Muscle layer of colon (tissue), 2 donors: ENCODE results near the gene CYP19A1.
"Not testable (repeated sequence)": the region's sequence is repeated elsewhere in the genome, so short reads cannot be mapped to it uniquely, and the experiment has no call there.

Experiments
- H3K27ac ChIP-seq: one replicate; pipeline ENCODE4 v1.7.0; 2013; ENCODE audit warnings: low read depth, mild to moderate bottlenecking, low read length, moderate library complexity
- H3K27me3 ChIP-seq, 2 donors: one replicate each; pipeline ENCODE4 v1.7.0; 2013; ENCODE audit warnings: low read length in 2 of 2, mild to moderate bottlenecking in 2 of 2; ENCODE audit not compliant: insufficient read depth in 2 of 2, control insufficient read depth in 1 of 2
- H3K36me3 ChIP-seq: one replicate; pipeline ENCODE4 v1.7.0; 2013; ENCODE audit warnings: mild to moderate bottlenecking, low read length; ENCODE audit not compliant: insufficient read depth
- H3K4me1 ChIP-seq: one replicate; pipeline ENCODE4 v1.7.0; 2013; ENCODE audit warnings: mild to moderate bottlenecking, low read length; ENCODE audit not compliant: insufficient read depth
- H3K4me3 ChIP-seq, 2 donors: one replicate each; pipeline ENCODE4 v1.7.0; 2013; ENCODE audit warnings: low read length in 2 of 2, low read depth in 1 of 2, mild to moderate bottlenecking in 1 of 2, moderate library complexity in 1 of 2
- H3K9ac ChIP-seq: one replicate; pipeline ENCODE4 v1.7.0; 2013; ENCODE audit warnings: low read length
- H3K9me3 ChIP-seq: one replicate; pipeline ENCODE4 v1.7.0; 2013; ENCODE audit warnings: mild to moderate bottlenecking, low read length
- donor health status: abdominal sarcoma.
- donor health status: Adenocarcinoma of cecum.

CYP19A1 gene

DNA sequence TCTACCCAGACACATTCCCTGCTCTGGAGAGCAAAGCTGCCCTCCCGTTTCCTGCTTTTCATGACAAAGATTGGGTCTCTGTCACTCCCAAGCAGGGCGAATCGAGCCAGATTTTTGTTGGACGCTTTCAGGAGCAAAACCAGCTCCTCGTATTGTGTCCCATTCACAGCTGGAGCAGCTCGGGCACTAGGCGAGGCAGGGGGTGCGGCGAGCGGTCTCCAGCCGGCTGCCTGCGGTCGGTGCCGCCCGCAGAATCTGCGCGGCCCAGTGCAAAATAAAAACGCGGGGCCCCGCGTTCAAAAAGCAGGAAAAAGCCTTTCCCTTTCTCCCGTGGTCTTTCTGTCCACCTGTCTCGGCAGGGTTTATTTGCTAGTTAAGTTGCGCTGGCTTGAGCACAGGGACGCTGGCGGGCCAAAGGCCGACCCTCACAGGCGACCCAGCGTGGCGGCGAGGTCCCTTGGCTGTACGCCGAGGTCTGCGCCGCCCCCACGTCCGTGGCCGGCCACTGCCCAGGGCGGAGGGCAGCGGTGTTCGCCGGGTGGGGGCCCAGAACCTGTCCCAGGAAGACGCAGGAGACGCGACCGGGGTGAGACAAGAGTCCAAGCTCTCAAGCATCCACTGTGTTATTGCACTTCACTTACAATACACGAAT lies 71.2 kb downstream of the CYP19A1 start:
- H3K4me3 ChIP-seq, result peak overlapping the region; percentile 28 to 59
- H3K4me1 ChIP-seq, result no peaks in the 10 kb centered on the region
- H3K36me3 ChIP-seq, result no peaks in the 10 kb centered on the region
- H3K27ac ChIP-seq, result no peak overlapping the region
- peaks cover 11 to 12% of the 10 kb centered on the region in 2 donors for H3K27me3 ChIP-seq
- H3K9ac ChIP-seq, result no peak overlapping the region
- H3K9me3 ChIP-seq, result no peaks in the 10 kb centered on the region

GRCh38 chr15:51266656-51267050 lies 71.7 kb downstream of the CYP19A1 start:
- Histone ChIP-seq H3K4me1 (no peaks in the 10 kb centered on the region), H3K9ac (no peak overlapping the region), H3K36me3 (no peaks in the 10 kb centered on the region), H3K4me3 (peak overlapping the region in 1 of 2 donors; percentile 59), H3K9me3 (no peaks in the 10 kb centered on the region), H3K27me3 (peaks cover 11 to 12% of the 10 kb centered on the region in 2 donors), H3K27ac (no peak overlapping the region)

DNA sequence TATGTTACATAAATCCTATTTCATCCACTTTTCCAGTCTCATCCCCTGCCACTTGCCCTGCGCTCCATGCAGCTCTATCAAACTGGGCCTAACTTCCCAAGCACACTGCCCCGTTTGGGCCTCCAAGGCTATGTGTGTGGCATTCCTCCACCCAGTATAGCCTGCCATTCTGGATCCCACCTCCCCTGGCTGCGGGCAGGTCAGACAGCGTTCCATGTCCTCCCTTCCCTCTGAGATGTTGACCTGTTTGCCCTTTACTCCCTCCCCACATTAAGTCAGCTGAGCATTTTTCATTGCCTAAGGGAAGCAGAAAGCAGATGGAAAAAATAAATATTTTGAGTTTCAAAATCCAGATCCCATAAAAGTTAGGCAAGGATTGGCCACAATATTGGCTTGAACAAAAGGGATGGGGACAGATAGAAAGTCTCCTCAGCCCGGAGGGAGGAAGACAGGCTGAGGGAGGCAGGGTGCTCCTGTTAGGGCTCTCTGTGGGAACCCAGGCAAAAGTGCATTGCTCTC lies 73.3 kb downstream of the CYP19A1 start:
- H3K4me1 ChIP-seq, result no peaks in the 10 kb centered on the region
- no peak overlapping the region for H3K27ac ChIP-seq
- no peaks in the 10 kb centered on the region for H3K9me3 ChIP-seq
- no peaks in the 10 kb centered on the region for H3K36me3 ChIP-seq
- no peak overlapping the region for H3K9ac ChIP-seq
- peaks cover 11 to 12% of the 10 kb centered on the region in 2 donors for H3K27me3 ChIP-seq
- no peak overlapping the region for H3K4me3 ChIP-seq

DNA sequence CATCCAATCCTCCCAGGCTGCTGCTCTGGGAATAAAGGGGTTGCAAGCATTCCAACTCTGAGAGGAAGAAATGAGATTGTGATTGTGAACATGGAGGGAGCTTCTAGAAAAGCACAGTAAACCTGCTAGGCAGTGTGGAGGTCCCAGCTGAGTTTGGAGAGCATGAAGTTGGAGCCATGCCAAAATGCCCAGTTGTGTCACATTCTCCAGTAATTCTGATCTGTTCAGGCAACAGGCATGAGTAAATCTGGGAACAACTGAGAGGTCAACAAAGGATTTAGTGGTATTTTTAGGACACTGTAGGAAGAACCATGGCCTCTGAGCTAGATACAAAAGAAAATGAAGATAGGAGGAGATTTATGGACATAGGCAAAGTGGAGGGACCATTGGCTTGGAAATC lies 74.7 kb downstream of the CYP19A1 start:
- H3K27ac ChIP-seq, result no peak overlapping the region
- no peaks in the 10 kb centered on the region for H3K36me3 ChIP-seq

DNA sequence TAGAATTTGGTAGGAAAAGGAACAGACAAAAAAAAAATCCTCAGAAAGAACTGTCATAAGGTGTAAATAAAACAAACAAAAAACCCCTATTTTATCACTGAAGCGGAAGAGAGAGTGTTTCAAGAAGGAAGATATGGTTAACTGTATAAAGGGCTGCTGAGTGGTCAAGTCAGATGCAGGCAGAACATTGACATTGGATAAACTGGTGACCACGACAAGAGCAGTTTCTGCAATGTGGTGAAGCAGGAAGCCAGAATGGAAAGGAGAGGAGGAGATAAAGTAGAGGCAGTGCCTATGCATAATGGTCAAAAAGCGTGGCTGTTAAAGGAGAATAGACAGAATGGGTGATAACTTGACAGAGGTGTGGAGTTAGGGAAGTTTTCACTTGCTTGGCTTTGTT lies 75.3 kb downstream of the CYP19A1 start:
- no peaks in the 10 kb centered on the region for H3K9me3 ChIP-seq
- no peaks in the 10 kb centered on the region for H3K4me1 ChIP-seq
- no peak overlapping the region for H3K9ac ChIP-seq
- peaks cover 2 to 12% of the 10 kb centered on the region in 2 donors for H3K27me3 ChIP-seq
- H3K36me3 ChIP-seq, result no peaks in the 10 kb centered on the region
- no peak overlapping the region for H3K27ac ChIP-seq
- H3K4me3 ChIP-seq, result no peak overlapping the region

More for the DNA sequence above, 74.7 kb downstream of the CYP19A1 start:
- no peak overlapping the region for H3K9ac ChIP-seq
- H3K4me1 ChIP-seq, result no peaks in the 10 kb centered on the region
- H3K27me3 ChIP-seq, result peaks cover 6 to 12% of the 10 kb centered on the region in 2 donors
- no peaks in the 10 kb centered on the region for H3K9me3 ChIP-seq
- no peak overlapping the region for H3K4me3 ChIP-seq

DNA sequence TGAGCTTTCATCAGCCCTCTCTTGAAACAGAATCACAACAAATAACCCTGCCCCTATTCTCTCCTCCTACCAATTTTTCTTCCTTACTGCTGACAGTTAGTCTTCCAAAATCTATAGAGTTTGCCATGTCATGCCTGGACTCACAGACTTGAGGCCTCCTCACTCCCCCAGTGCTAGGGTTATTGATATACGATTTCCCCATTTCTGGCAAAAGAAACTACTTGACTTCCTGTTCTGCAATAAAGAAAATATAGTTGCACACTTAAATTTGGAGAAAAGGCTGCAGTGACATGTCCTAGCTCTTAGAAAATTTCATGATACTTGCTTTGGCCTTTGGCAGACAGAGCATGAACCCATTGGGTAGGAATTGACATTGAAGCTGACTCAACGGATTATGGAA lies 75.9 kb downstream of the CYP19A1 start:
- H3K9me3 ChIP-seq, result no peaks in the 10 kb centered on the region
- no peak overlapping the region for H3K9ac ChIP-seq
- no peak overlapping the region for H3K27ac ChIP-seq
- H3K36me3 ChIP-seq, result no peaks in the 10 kb centered on the region
- no peak overlapping the region for H3K4me3 ChIP-seq
- peaks cover 0 to 8% of the 10 kb centered on the region in 2 donors for H3K27me3 ChIP-seq
- H3K4me1 ChIP-seq, result no peaks in the 10 kb centered on the region

DNA sequence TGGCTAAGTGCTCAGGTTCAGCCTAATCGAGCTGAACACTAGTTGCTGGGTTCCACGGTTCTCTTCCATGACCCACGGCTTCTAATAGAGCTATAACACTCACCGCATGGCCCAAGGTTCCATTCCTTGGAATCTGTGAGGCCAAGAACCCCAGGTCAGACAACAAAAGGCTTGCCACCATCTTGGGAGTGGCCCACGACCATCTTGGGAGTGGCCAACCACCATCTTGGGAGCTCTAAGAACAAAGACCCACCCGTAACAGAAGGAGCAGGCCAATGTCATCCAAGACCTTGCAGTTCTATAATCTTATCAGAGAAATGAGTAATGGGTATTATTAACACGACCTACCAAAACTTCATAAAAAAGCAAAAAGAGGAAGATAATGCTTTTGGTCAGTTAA lies 77.3 kb downstream of the CYP19A1 start:
- H3K9me3 ChIP-seq, H3K27me3 ChIP-seq, H3K36me3 ChIP-seq, H3K9ac ChIP-seq, H3K27ac ChIP-seq, H3K4me3 ChIP-seq, H3K4me1 ChIP-seq: not testable (repeated sequence)

GRCh38 chr15:51260202-51260601 lies 78.2 kb downstream of the CYP19A1 start:
- Histone ChIP-seq H3K9ac (no peak overlapping the region), H3K4me1 (no peaks in the 10 kb centered on the region), H3K27me3 (no peaks in the 10 kb centered on the region), H3K9me3 (no peaks in the 10 kb centered on the region), H3K36me3 (no peaks in the 10 kb centered on the region), H3K27ac (no peak overlapping the region), H3K4me3 (no peak overlapping the region)

GRCh38 chr15:51255533-51255932 lies 82.9 kb downstream of the CYP19A1 start:
- no peak overlapping the region for H3K9ac ChIP-seq
- H3K4me3 ChIP-seq, result no peak overlapping the region
- no peaks in the 10 kb centered on the region for H3K27me3 ChIP-seq
- no peak overlapping the region for H3K27ac ChIP-seq
- H3K9me3 ChIP-seq, result no peaks in the 10 kb centered on the region
- no peaks in the 10 kb centered on the region for H3K36me3 ChIP-seq
- H3K4me1 ChIP-seq, result no peaks in the 10 kb centered on the region

- Histone ChIP-seq H3K4me3 (no peak overlapping the region), H3K27ac (no peak overlapping the region), H3K4me1 (no peaks in the 10 kb centered on the region), H3K36me3 (no peaks in the 10 kb centered on the region), H3K9ac (no peak overlapping the region), H3K9me3 (no peaks in the 10 kb centered on the region), H3K27me3 (no peaks in the 10 kb centered on the region)
Measured at GRCh38 chr15:51253366-51253765, 85.0 kb downstream of the CYP19A1 start.

GRCh38 chr15:51252671-51253070 lies 85.7 kb downstream of the CYP19A1 start:
- Histone ChIP-seq H3K27ac (no peak overlapping the region), H3K4me3 (no peak overlapping the region), H3K9me3 (no peaks in the 10 kb centered on the region), H3K4me1 (no peaks in the 10 kb centered on the region), H3K27me3 (no peaks in the 10 kb centered on the region), H3K36me3 (no peaks in the 10 kb centered on the region), H3K9ac (no peak overlapping the region)

GRCh38 chr15:51251556-51251955 lies 86.8 kb downstream of the CYP19A1 start:
- Histone ChIP-seq H3K36me3 (no peaks in the 10 kb centered on the region), H3K9me3 (no peaks in the 10 kb centered on the region), H3K9ac (no peak overlapping the region), H3K4me3 (no peak overlapping the region), H3K27ac (no peak overlapping the region), H3K4me1 (no peaks in the 10 kb centered on the region), H3K27me3 (no peaks in the 10 kb centered on the region)
